GM13977 (cell line): ENCODE data around the gene TMX1.
"Not testable (repeated sequence)": the region's sequence is repeated elsewhere in the genome, so short reads cannot be mapped to it uniquely, and the experiment has no call there.

ENCODE experiments used
- DNase-seq: peaks from one replicate; pipeline ENCODE4 v3.0.0; 2012; ENCODE audit warnings: low spot score
- CTCF ChIP-seq: IDR thresholded peaks from 2 replicates; pipeline ENCODE4 v1.5.1; 2012; ENCODE audit warnings: mild to moderate bottlenecking, control low read depth; ENCODE audit not compliant: insufficient read depth; ENCODE audit errors: extremely low read depth, missing control alignments
- in situ Hi-C: fragments of 300-500 bp; cut with MboI; formaldehyde crosslinking; loops from one replicate; pipeline ENCODE4 v1.12.0; 2022; ENCODE audit warnings: low sequenced_read_pairs, low pct_unique_long_range_greater_than_20kb, mixed read lengths, inconsistent platforms; ENCODE audit not compliant: unreplicated experiment

TMX1 gene

GRCh38 chr14:51219473-51220448, 20.3 kb upstream of the TMX1 start:
- in situ Hi-C loops: no loop called here
- peak; percentile 14 for DNase-seq

GRCh38 chr14:51223463-51223862, 16.6 kb upstream of the TMX1 start:
- in situ Hi-C loops: not testable (repeated sequence)

More at GRCh38 chr14:51219473-51220448, 20.3 kb upstream of the TMX1 start:
- TF ChIP-seq CTCF: peak; percentile 62

GRCh38 chr14:51224551-51224950, 15.5 kb upstream of the TMX1 start:
- TF ChIP-seq CTCF: no peak
- in situ Hi-C loops: no loop called here
- no peak for DNase-seq

More at GRCh38 chr14:51223463-51223862, 16.6 kb upstream of the TMX1 start:
- not testable (repeated sequence) for DNase-seq

GRCh38 chr14:51225751-51226150, 14.3 kb upstream of the TMX1 start:
- TF ChIP-seq CTCF: no peak
- DNase-seq: no peak
- in situ Hi-C loops: no loop called here

- no peak for DNase-seq
- in situ Hi-C loops: no loop called here
- no peak for TF ChIP-seq CTCF
Measured at GRCh38 chr14:51228391-51228790, 11.7 kb upstream of the TMX1 start.

- DNase-seq: no peak
- in situ Hi-C loops: no loop called here
- no peak for TF ChIP-seq CTCF
Measured at GRCh38 chr14:51228890-51229289, 11.2 kb upstream of the TMX1 start.

GRCh38 chr14:51236314-51236713, 3.7 kb upstream of the TMX1 start:
- no peak for TF ChIP-seq CTCF
- in situ Hi-C loops: no loop called here
- no peak for DNase-seq
